HG03469 (cell line): Measurements from ENCODE around the gene DLGAP4.

Experiments
- ATAC-seq: cut with Tn5 transposase; IDR thresholded peaks from one replicate; pipeline ENCODE4 v1.9.1; 2021; ENCODE audit warnings: mild to moderate bottlenecking, moderate library complexity, moderate number of reproducible peaks; ENCODE audit not compliant: unreplicated experiment

The DLGAP4 gene

GRCh38 chr20:36346256-36346655 lies 40.1 kb downstream of the DLGAP4 start:
- no peak for ATAC-seq

GRCh38 chr20:36349384-36350170 lies 43.4 kb downstream of the DLGAP4 start:
- no peak for ATAC-seq

GRCh38 chr20:36350439-36350838 lies 44.3 kb downstream of the DLGAP4 start:
- ATAC-seq, result no peak

- no peak for ATAC-seq
Observed at GRCh38 chr20:36351937-36352336, 45.8 kb downstream of the DLGAP4 start.

GRCh38 chr20:36352843-36353553 lies 46.9 kb downstream of the DLGAP4 start:
- ATAC-seq, result no peak

GRCh38 chr20:36353740-36354139 lies 47.6 kb downstream of the DLGAP4 start:
- ATAC-seq, result no peak

GRCh38 chr20:36355469-36356171 lies 49.5 kb downstream of the DLGAP4 start:
- no peak for ATAC-seq

- ATAC-seq, result no peak
Observed at GRCh38 chr20:36359668-36360406, 53.7 kb downstream of the DLGAP4 start.

GRCh38 chr20:36360429-36360828 lies 54.3 kb downstream of the DLGAP4 start:
- no peak for ATAC-seq

GRCh38 chr20:36361406-36361805 lies 55.3 kb downstream of the DLGAP4 start:
- no peak for ATAC-seq

GRCh38 chr20:36362261-36362660 lies 56.1 kb downstream of the DLGAP4 start:
- no peak for ATAC-seq

GRCh38 chr20:36362978-36363713 lies 57.0 kb downstream of the DLGAP4 start:
- ATAC-seq, result no peak

GRCh38 chr20:36364506-36364905 lies 58.4 kb downstream of the DLGAP4 start:
- ATAC-seq, result no peak

- no peak for ATAC-seq
Observed at GRCh38 chr20:36366623-36367369, 60.7 kb downstream of the DLGAP4 start.

GRCh38 chr20:36367370-36367745 lies 61.2 kb downstream of the DLGAP4 start:
- ATAC-seq, result no peak

GRCh38 chr20:36367907-36368799 lies 62.0 kb downstream of the DLGAP4 start:
- no peak for ATAC-seq

GRCh38 chr20:36368869-36369268 lies 62.7 kb downstream of the DLGAP4 start:
- ATAC-seq, result no peak

- ATAC-seq, result no peak
Observed at GRCh38 chr20:36369739-36370138, 63.6 kb downstream of the DLGAP4 start.
